Measurements from ENCODE around the gene RBBP8.
"Not testable (repeated sequence)": the region's sequence is repeated elsewhere in the genome, so short reads cannot be mapped to it uniquely, and the experiment has no call there.

RBBP8 gene

GRCh38 chr18:22936515-22936914 is 3.4 kb downstream of the RBBP8 start:
- TF ChIP-seq, protein P1, sequence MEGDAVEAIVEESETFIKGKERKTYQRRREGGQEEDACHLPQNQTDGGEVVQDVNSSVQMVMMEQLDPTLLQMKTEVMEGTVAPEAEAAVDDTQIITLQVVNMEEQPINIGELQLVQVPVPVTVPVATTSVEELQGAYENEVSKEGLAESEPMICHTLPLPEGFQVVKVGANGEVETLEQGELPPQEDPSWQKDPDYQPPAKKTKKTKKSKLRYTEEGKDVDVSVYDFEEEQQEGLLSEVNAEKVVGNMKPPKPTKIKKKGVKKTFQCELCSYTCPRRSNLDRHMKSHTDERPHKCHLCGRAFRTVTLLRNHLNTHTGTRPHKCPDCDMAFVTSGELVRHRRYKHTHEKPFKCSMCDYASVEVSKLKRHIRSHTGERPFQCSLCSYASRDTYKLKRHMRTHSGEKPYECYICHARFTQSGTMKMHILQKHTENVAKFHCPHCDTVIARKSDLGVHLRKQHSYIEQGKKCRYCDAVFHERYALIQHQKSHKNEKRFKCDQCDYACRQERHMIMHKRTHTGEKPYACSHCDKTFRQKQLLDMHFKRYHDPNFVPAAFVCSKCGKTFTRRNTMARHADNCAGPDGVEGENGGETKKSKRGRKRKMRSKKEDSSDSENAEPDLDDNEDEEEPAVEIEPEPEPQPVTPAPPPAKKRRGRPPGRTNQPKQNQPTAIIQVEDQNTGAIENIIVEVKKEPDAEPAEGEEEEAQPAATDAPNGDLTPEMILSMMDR (IDR thresholded peaks at IDR 0.05; ENCODE audit: low read depth, low read length, missing control alignments), result no peak
- H3K4me3 ChIP-seq (replicated peaks; ENCODE audit: low read depth, low read length), result no peak overlapping the region

GRCh38 chr18:22939649-22940048 is 6.5 kb downstream of the RBBP8 start:
- H3K4me3 ChIP-seq (replicated peaks; ENCODE audit: low read depth, low read length), result no peak overlapping the region
- no peak for DNase-seq (ENCODE audit: extremely low read depth, low read depth)
- TF ChIP-seq, protein P1 (IDR thresholded peaks at IDR 0.05; ENCODE audit: low read depth, low read length, missing control alignments), result no peak

More at GRCh38 chr18:22936515-22936914, 3.4 kb downstream of the RBBP8 start:
- no peak for DNase-seq (ENCODE audit: extremely low read depth, low read depth)

DNA sequence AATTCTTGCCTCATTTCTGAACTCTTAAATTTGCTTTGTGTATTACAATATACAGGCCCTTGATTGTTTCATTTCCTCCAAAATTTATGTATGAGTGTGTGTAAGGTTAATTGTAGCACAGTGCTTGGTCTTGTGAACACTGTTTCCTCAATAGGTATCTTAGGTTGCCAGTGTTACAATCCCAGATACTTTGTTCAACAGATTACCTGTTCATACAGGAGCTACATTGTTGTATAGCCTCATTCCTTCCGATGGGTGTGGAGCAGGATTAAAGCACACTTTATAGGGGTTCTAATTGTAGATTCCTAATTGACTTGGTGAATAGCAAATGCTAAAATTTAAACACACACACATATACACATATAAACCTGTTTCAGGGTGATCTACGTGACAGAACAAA is 10.7 kb downstream of the RBBP8 start:
- no peak for DNase-seq (ENCODE audit: extremely low read depth, low read depth)
- H3K4me3 ChIP-seq (replicated peaks; ENCODE audit: low read depth, low read length), result no peak overlapping the region
- TF ChIP-seq, protein P1 (IDR thresholded peaks at IDR 0.05; ENCODE audit: low read depth, low read length, missing control alignments), result no peak

GRCh38 chr18:22946217-22946616 is 13.1 kb downstream of the RBBP8 start:
- DNase-seq (ENCODE audit: extremely low read depth, low read depth), result no peak
- H3K4me3 ChIP-seq (replicated peaks; ENCODE audit: low read depth, low read length), result no peak overlapping the region
- TF ChIP-seq, protein P1 (IDR thresholded peaks at IDR 0.05; ENCODE audit: low read depth, low read length, missing control alignments), result no peak

DNA sequence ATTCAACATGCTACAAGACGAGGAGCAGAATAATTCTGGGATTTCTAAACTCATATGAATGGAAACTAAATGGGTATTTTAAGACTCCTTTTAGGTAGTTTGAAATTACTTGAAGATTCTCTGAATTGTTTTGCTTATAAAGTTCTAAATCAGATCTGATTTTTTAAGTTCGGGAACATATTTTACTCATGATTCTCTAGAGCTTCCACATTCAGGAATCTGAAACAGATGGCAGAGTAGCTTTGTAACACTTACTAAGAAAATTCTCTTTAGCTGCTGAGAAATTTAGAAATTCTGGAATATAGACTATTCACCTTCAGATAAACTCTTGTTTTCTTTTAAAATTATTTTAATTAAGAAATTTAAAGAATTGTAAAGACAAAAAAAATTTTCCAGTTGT is 13.7 kb downstream of the RBBP8 start:
- H3K4me3 ChIP-seq (replicated peaks; ENCODE audit: low read depth, low read length), result no peak overlapping the region
- no peak for DNase-seq (ENCODE audit: extremely low read depth, low read depth)
- TF ChIP-seq, protein P1 (IDR thresholded peaks at IDR 0.05; ENCODE audit: low read depth, low read length, missing control alignments), result no peak

- TF ChIP-seq, protein P1 (IDR thresholded peaks at IDR 0.05; ENCODE audit: low read depth, low read length, missing control alignments), result no peak
- no peak overlapping the region for H3K4me3 ChIP-seq (replicated peaks; ENCODE audit: low read depth, low read length)
- no peak for DNase-seq (ENCODE audit: extremely low read depth, low read depth)
Observed at GRCh38 chr18:22951823-22952222, 18.7 kb downstream of the RBBP8 start.

DNA sequence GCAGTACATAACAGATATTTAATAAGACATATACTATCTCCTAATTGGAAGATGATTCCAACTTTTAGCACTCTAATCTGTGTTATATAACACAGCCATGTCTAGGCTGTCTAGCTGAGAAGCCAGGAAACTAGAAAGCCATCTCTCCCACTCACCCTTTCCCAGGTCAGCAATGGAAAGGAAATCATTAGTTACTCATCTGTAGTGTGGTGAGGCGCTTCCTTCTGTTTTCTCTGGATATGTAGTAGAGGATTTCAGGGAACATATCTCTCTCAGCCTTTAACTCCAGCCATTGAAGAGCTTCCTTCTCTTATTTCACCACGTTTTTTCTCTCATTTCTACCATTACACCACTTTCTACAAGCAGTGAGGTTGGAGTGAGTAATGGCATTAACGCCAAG is 19.4 kb downstream of the RBBP8 start:
- TF ChIP-seq, protein P1 (IDR thresholded peaks at IDR 0.05; ENCODE audit: low read depth, low read length, missing control alignments), result no peak
- DNase-seq (ENCODE audit: extremely low read depth, low read depth), result no peak

GRCh38 chr18:22953982-22954381 is 20.9 kb downstream of the RBBP8 start:
- not testable (repeated sequence) for H3K4me3 ChIP-seq (replicated peaks; ENCODE audit: low read depth, low read length)

More for the DNA sequence above, 19.4 kb downstream of the RBBP8 start:
- no peak overlapping the region for H3K4me3 ChIP-seq (replicated peaks; ENCODE audit: low read depth, low read length)

More at GRCh38 chr18:22953982-22954381, 20.9 kb downstream of the RBBP8 start:
- DNase-seq (ENCODE audit: extremely low read depth, low read depth), result not testable (repeated sequence)

Measured in HFF-Myc (cell line).